HG03108 (cell line): ENCODE data around the gene ATAT1.

Experiments
- ATAC-seq: cut with Tn5 transposase; IDR thresholded peaks from one replicate; pipeline ENCODE4 v1.9.1; 2021; ENCODE audit warnings: moderate library complexity; ENCODE audit not compliant: unreplicated experiment

Gene ATAT1

DNA sequence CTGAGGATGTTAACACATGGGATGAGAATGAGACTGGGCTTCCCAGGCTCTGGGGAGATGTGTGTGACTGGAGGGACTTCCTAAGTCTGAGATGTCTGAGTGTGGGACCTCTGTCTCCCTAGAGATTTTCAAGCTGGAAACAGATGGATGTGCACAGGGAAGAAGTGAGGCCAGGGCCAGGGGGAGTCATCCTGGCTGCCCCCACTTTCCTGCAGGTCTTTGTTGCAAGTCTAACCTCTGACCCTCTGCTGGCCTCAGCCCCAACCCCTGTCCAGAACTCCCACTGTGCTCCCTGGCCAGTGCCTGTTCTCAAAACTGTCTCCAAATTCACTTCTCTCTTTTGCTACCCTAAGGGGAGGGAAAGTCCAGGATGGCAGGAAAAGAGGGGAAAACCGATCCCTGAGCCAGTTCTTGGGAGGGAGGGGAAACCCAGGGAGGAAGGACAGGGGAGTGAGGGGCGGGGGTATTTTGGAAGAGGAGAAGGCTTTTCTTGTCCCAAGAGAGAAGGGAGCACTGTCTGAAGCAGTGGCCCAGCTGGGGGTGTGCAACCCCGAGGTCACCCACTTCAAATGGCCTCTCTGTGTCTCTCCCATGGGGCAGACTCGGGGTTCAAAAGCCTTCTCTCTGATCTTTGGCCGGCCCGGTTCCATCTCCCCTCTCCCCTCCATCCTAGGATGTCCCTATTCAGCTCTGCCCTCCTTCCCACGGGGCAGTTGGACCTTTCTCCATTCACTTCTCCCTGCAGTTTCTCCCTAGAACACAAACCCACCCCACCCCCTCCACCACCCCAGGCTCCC, 56.7 kb downstream of the ATAT1 start:
- ATAC-seq = no peak

DNA sequence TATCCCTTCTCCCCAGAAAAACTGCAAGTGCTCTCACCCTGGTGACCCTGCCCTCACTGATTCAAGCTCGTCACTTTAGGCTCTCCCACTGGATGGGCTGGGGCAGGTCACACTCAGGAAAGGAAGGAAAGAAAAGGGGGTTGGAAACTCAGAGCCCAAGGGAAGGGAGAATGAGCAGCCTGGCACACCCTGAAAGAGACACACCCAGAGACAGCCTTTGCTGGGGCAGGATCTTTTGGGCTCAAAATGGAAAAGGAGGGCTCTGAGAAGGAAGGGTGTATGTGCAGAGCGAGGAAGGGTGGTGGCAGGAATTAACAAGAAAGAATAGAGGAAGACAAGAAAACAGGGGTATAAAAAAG, 57.3 kb downstream of the ATAT1 start:
- ATAC-seq = no peak

DNA sequence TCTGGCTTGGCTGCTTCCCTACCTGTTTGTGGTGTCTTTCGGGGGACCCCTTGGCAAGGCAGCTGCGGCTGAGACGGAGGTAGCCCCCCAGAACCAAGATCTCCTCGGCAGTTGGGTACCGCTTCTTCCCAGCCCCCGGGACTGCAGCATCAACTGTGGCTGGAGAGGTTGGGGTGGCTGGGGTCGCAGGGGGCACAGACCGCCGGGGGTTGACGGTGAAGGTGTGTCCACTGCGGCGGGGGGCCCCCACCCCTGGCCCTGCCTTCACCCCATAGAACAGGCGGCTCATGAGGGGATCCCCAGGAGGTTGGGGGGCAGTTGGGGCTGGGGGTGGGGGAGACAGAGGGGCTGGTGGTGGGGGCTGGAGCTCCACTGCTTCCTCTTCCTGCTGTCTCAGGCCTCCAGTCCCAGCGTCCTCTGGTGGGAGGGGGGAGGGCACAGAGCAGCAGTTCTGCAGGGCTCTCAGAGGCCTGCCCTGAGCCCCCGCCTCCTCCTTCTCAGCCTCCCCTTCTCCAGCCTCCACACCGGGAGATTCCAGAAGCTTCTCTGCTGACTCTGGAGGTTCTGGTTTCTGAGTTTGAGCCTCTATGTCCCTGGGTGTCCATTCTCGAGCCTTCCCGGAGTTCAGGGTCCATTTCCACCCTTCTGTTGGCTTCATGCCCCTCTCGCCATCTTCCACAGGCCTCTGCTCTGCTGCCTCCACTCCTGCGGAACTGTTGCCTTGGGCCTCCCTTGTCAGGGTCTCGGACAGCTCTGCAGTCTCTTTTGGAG, 57.9 kb downstream of the ATAT1 start:
- ATAC-seq = no peak

DNA sequence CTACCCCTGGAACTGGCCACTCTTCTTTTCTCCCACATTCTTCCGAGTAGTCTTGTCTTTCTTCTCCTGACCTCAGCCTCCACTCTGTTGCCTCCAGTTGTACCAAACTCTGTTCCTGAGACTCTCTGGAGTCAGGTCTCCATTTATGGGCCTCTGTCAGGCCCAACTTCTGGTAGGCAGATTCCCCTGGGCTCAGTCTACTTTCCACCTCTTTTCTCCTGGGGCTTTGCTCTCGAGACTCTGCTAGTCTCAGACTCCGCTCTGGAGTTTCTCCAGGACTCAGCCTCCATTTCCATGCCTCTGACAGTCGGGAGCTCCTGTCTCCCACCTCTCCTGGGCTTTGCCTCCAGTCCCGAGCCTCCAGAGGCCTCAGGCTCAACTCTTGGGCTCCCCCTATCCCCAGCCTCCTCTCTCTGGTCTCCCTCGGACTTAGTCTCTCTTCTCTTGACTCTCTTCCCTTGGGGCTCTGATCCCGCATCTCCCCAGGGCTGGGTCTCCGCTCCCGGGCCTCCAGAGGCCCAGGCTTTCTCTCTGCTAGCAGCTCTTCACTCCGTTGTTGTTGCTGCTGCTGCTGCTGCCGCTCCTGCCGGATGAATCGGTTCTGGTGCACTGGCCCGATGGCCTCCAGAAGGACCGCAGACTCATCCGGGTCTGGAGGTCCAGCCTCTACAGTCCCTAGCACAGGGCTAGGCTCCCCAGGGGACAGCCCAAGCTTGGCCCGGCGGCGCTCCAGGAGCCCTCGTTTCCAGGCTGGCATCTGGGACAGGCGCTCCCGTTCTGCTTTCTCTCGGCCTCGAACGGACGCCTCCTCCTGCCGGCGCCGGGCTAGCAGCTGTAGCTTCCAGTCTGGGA, 58.7 kb downstream of the ATAT1 start:
- no peak for ATAC-seq

DNA sequence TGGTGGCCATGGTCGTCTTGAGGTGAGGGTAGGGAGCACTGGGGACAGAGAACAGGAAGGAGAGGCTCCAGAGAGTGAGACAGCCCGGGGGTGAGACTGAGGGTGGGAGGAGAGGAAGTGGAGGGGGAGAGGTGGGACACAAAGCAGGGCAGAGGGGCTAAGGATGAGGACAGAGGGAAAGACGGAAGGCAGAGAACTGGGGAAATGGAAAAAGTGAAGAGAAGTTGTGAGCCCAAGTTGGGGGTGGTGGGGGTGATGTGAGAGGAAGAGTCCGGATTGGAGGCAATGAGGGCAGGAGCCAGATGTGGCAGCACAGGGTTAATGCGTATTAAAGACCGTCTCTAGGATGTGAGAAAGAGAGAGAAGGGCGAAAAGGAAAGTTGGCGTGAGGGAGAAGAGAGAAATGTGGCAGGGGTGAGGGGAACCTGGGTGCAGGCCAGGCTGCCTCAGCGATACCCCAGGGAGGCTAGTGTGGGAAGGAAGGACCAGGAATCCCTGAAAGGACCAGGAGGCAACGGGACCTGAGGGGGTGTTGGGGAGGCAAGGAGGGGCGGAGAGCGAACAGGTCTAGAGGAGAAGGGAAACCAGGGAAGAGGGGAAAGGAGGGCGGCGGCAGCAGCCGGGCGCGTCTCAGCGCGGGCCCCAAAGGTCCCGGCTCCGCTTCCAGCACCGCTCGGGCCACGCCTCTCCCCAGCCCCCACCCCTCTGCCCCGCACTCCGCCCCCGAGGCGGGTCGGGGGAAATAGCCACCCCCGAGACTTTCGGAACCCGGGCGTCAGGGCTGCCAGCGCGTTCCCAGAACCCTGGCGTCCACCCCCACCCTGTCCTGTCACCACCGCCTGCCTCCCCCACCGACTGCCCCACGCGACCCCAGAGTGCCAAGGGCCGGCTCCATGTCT, 59.6 kb downstream of the ATAT1 start, which contains the start of gene PPP1R18:
PPP1R18 (minus strand) TSS at position 637 of the 899 bp plus-strand sequence; CDS start at position 10, 627 bp downstream.
- no peak for ATAC-seq

DNA sequence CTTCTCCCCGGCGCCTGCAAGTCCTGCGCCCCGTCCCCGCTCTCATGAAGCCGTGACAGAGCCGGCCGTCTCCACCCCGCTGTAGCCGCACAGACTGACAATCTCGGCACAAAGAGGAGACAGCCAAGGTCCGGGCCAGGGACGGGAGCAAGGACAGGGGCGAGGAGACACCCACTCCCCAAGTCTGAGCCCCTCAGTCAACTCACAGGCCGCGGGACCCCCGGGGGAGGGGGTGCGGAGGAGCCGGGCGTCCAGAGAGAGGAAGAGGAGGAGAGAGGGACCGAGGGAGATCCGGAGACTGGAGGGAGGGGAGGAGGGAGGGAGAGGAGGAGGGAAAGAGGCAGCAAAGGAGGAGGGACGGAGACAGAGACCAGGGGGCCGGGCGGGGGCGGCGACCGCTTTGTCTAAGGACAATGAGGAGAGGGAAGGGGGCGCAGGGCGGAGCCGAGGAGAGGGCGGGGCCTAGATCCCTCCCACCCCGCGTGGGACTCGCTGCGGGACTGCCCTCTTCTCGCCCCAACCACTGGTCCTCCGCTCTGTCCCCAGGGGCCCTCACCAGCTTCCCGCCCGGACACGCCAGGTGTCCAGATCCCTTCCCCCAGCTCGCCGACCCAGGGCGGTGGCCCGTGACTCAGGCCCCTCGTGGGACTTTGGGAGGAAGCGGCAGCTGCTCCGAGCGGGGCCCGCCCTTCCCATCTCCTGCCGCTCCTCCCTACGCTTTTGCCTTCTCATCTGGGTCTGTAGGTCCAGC, 60.4 kb downstream of the ATAT1 start:
- ATAC-seq = peak; percentile 44

DNA sequence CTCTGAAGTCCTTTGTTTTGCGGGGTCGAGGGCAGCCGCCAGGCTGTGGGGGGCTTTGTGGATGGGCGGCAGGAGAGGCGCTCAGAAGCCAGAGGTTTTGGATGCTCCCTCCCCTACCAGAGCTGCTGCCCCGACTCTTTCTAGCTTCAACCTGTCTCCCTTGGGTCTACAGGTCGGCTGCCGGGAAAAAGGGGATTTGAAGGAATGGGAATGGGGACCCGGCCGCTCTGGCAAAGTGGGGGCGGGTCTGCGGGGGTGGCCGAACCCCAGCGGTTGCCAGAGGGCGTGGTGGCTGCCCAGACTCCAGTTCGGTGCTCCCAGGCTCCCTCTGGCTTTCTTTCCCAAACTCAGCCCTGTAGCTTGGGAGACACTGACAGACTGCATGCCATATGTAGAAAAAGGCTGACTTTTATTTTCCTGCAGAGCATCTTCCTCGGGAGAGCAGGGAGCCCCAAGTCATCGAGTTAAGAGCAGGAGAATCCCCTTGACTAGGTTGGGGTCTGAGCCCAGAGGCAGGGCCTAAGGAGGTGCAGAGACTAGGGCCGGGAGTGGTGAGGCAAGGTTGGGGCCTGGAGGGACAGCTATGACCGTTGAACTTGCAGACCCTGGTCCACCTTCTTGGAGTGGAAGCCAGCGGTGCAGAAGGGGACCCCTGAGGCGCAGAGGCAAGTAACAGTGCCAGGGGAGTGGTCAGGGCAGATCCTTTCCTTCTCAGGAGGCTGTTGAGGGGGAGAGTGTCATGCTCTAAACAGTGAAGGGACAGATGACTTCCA, 61.2 kb downstream of the ATAT1 start:
- no peak for ATAC-seq

DNA sequence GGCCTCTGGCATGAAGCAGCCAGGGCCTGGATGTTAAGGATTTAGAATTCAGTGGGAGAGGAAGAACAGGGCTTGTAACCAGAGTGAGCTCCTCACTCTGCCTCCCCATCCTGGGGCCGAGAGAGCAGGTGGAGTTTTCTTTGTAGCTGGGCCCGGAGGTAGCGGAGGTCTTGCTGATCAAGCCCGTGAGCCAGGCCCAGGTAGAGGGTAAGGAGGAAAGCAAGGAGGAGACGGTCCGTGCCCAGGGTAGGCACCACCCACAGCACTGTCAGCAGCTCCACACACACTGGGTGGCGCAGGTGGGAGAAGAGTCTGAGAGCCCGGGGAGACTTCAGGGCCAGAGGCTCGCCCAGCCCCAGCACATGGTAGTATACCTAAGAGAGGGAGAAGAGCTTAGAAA, 61.9 kb downstream of the ATAT1 start:
- ATAC-seq = peak; percentile 16

DNA sequence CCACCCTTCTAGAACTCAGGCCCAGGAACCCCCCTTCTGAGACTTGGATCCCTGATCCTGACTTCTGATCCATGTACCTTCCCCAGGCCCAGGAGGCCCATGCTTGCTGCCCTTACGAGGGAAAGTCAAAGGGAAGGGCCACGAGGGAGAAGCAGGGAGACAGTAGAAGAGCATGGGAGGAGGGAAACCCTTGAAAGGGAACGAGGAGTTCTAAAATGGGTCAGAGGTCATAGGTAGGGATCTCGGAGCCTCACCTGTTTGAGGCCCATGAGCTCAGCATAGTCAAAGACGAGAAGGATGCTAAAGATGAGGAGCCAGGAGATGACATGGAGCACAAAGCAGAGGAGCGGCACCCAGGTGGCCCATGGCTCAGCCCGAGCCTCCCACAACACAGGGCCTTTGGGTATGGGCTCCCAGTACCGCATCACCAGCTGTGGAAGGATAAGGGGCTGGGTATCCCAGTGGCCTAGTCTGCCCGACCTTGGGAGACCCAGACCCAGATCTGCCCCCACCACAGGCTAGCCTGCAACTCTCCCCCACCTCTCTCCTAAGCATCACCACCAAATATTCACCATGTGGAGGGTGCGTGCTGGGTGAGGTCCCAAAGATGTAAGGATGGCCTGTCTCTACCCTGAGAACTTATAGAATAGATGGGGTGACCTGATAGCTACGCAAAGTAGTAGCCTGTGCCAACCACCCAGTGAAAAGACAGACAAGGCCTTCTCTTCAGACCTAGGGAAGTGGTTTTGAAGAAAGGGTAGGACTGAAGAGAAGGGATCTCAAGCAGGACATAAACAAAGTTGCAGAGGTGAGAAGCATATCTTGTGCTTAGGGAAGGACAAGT, 62.6 kb downstream of the ATAT1 start:
- no peak for ATAC-seq

DNA sequence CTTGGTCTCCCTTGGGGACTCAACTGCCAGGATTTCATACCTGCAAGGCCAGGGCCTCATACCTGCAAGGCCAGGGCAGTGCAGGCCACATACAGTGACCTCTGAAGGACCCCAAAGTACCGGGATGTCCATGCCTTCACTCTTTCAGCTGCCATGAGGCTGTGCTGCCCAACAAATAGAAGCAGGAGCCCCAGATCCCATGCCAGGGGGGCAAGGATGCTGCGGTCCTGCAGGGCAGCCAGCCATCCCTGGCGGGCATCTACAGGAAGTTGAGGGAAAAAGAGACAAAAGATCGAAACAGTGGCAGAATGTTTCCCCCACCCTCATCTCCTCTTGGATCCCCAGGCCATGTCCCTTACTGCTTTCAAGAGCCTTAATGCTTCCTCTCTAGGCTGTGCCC, 63.3 kb downstream of the ATAT1 start:
- no peak for ATAC-seq

DNA sequence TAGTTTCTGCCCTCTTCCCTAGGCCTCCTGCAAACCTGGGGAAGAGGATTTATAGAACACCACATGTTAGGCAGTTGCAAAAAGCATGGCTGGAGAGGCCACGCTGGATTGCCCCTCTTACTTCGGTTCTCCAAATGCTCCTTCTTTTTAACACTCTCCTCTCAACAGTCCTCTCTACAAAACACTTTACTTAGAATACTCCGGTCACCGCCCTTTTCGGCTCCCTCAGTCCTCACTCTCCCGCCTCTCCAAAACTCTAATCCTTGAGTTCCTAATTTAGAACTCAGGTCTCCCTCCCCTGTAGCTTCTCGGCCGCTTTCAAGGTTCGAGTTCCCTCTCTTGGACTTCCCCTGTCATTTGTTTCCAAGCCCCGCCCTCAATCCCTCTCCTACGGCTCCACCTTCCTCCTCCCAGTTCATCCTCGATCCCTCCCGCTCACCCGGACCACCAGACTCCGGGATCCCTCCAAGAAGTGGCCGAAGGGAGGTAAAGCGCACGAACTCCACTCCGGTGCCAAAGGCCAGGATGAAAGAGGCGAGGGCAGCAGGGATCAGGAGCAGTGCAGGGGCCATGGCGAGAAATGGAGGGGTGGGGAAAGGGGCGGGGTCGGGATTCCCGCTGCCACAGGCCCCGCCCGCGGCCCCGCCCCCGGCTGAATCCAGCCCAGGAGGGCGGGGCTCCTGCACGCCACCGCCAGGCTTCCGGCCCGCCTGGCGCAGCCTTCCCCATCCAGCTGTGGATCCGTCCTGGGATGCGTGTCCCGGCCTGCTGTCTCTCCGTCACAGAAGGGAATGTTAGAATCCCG, 63.9 kb downstream of the ATAT1 start, which contains the start of gene NRM:
NRM (minus strand) TSS at position 582 of the 805 bp plus-strand sequence; CDS start at position 572, 10 bp downstream.
- peak; percentile 26 for ATAC-seq

DNA sequence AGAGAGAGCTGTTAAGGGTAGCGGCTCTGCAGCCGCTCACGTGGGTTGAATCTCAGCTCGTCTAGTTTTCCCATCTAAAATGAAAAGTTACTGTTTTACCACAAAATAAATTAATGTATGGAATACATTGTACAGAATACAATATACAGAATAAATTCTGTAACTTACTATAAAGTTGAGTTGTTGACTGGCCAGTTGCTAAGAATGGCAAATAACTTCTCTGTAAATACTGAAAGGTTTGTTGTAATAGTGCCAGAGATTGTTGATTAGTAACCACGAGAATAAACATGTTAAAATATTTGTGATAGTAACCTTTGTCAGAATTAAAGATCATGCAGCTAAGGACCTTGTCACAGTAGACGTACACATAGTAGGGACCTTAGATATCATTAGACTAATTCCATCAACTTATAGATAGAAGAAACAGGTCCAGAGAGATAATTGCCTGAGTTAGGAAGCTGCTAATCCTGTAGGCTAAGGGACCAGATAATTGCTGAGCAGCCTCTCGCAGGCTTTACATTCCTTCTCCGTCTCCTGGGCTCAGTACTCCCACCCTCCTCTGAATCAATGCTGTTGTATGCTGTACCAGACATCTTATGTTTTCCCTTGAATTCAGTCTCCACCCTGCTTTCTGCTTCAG, 64.7 kb downstream of the ATAT1 start:
- no peak for ATAC-seq
